Cortex of kidney (tissue), 1 donor: ENCODE data around the gene NUSAP1.
A peak's percentile ranks its signal among the peaks of the same experiment; 100 is the strongest.
"Not testable (repeated sequence)": the region's sequence is repeated elsewhere in the genome, so short reads cannot be mapped to it uniquely, and the experiment has no call there.

ENCODE experiments used
- DNase-seq: peaks from one replicate; lab custom pipeline; 2025; lab: John Stamatoyannopoulos, UW

The NUSAP1 gene

DNA sequence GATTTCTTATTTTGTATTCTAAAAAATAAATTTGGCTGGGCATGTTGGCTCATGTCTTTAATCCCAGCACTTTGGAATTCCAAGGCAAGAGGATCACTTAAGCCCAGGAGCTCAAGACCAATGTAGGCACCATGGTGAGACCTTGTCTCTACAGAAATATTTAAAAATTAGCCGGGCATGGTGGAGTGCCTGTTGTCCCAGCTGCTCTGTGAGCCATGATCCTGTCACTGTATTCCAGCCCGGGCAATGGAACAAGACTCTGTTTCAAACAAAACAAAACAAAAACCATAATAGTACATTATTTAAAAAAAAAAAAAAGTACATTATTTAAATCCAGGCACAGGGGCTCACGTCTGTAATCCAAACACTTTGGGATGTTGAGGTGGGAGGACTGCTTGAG, 78.8 kb downstream of the NUSAP1 start:
- no peak for DNase-seq

DNA sequence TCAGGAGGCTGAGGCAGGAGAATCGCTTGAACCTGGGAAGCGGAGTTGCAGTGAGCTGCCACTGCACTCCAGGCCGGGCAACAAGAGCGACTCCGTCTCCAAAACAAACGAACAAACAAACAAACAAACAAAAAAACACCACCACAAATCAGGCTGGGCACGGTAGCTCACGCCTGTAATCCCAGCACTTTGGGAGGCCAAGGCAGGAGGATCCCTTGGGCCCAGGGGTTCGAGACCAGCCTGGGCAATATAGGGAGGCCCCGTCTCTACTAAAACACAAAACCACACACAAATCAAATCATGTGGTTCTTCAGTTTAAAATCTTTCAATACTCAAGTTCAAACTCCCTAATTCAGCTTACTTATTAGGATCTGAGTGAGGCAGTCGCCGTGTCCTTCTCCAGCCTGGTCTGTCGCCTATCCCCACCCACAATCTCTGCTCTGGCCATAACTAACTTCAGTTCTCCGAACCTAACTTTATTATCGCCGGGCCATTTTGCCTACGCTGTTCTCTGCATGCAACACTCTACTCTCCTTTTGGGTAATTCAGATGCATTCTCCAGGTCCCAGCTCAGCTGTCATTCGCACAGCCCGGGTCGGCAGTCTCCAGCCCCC, 83.6 kb downstream of the NUSAP1 start:
- DNase-seq, result no peak

DNA sequence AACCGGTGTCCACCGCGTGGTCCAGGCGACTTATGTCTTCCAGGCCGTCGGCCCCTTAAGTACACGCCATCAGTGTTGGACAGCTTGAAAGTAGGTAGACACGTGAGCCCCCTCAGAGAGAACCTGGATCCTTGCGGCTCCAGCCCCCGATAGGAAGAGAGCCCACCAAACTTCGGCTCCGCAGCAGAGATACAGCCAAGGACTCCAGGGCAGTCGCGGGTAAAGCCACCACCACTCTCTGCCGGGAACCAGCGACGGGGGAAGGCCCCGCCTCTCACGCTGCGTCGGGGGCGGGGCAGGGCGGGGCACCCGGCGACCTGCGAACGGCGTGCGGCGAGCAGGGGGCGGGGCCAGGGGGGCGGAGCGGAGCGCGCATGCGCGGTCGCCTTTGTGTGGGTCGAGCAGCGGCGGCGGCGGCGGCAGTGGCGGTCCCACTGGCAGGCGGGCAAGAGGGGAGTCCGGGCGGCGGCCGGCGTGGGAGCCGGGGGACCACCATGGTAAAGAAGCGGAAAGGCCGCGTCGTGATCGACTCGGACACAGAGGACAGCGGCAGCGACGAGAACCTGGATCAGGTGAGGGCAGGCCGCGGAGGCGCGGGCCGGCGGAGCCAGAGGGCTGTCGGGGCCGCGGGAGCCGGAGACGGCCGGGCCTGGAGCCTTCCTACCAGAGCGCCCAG, 84.2 kb downstream of the NUSAP1 start, which contains the start of gene RTF1:
RTF1 (plus strand) TSS at position 354 of the 676 bp plus-strand sequence; CDS start at position 375, 21 bp downstream.
- DNase-seq, result peak; percentile 78

DNA sequence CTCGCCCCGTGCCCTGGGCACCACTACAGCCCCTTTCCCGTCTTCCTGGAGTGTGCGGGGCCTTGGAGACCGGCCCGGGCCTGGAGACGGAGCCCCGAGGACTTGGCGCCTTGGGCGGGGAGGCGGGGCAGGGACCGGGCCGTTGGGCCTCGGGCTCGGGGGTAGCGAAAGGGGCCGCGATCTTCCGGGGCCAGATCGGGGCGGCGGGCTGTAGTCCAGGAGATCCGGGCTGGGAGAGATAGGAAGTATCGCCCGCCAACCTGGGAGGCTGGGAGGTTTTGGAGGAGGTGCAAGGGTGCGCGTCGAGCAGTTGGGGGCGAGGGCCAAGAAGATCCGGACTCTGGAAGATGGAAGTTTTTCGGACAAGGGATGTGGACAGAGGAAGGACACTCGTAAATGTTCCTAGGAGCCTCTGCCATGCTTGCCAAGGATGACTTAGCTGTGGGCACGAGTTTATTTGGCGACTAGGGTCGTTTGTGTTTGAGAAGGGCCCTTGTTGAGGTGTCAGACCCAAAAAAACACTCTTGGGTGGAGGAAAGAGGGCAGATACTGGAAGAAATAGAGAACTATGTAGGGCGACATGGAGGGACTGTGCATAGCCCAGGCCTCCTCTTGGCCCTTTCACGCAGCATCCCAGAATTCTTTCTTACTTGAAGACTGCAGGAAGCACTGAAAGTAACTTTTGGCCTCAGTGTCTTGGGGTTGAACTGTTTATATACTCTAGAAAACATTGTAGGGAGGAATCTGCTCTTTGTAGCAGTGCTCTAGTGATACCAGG, 84.9 kb downstream of the NUSAP1 start:
- no peak for DNase-seq

DNA sequence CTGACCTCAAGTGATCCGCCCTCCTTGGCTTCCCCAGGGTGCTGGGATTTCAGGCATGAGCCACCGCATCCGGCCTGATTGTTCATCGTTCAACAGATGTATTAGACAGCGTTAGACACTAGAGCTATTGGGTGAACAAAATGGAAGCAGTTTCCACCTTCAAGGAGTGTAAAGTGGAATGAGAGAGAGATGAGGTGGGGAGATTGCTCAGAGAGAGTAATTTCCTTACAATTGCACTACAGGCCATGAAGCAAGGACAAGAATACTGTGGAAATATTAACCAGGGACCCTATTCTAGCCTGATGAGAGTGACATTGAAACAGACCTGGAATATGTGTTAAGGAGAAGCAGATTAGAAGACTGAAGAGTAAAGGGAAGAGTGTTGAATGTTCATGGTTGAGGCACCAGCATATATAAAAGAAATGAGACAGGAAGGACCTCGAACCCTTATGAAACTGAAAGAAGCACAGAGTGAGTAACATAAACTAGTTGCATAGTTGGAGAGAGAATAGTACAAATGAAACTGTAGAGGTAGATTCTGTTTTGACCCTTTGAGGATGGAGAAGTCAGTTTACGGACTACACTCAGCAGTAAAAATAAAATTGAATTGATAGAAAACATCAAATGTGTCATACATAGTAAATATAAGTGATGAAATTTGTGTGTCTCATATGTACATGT, 91.4 kb downstream of the NUSAP1 start:
- DNase-seq, result no peak

DNA sequence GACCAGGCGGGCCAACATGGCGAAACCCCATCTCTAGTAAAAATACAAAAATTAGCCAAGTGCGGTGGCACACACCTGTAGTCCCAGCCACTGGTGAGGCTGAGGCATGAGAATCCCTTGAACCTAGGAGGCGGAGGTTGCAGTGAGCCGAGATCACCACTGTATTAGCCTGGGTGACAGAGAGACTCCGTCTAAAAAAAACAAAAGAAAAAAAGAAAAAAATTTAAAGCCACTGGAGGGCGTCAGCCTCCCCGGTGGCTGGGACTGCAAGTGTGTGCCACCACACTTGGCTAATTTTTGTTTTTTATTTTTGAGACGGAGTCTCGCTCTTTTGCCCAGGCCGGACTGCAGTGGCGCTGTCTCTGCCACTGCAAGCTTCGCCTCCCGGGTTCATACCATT, 92.1 kb downstream of the NUSAP1 start:
- no peak for DNase-seq

DNA sequence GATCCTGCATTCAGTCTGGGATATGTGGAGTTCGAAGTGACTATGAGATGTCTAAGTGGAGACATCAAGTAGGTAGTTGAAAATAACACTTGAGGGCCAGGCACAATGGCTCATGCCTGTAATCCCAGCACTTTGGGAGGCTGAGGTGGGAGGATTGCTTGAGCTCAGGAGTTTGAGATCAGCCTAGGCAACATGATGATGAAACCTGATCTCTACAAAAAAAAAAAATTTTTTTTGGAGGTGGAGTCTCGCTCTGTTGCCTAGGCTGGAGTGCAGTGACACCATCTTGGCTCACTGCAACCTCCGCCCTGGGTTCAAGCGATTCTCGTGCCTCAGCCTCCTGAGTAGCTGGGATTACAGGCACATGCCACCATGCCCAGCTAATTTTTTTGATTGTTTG, 93.2 kb downstream of the NUSAP1 start:
- not testable (repeated sequence) for DNase-seq

DNA sequence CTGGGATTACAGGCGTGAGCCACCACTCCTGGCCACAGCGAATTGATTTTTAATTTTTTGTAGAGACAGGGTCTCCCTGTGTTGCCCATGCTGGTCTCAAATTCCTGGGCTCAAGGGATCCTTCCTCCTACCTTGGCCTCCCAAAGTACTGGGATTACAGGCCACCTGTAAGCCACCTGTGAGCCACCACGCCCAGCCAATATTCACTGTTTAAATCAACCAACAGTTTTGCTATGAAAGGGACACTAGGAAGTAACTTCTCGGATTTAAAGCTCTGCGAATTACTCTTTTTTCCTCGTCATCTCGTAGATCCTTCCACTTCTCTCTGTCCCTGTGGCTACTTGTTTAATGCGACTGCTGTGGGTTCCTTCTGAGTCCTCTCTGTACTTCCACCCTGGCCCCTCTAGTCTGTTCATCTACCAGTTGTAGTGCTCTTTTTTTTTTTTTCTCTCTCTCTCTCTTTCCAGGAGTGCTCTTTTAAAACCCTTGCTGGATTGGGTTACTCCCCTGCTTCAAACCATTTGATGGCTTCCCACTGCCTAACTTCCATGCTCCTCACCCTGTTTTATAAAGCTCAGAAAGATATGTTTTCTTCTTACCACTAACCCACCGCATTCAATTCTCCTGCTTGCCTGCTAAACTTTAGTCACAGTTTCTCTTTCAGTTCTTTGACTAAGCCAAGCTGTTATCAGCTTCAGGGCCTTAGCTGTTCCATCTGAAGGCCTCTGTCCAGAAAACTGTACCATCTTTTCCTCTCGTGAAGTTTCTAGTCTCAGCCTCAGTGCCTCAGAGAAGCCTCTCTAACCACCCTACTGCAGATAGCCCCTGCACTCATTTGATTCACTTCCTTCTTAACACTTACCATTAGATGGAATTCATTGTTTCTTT, 96.6 kb downstream of the NUSAP1 start:
- DNase-seq, result no peak
